OCI-LY1 (cell line): ENCODE results near the gene RFPL2.
"Not testable (repeated sequence)": the region's sequence is repeated elsewhere in the genome, so short reads cannot be mapped to it uniquely, and the experiment has no call there.

Source experiments
- H2AFZ ChIP-seq: fragments of 200-600 bp; sonication (generic), shearing (Covaris generic); 2 replicates; pipeline ENCODE4 v1.6.0; 2014; ENCODE audit warnings: antibody characterized with exemption, mild to moderate bottlenecking, low read length
- H3F3A ChIP-seq: fragments of 200-600 bp; sonication (generic), shearing (Covaris generic); 2 replicates; pipeline ENCODE4 v1.6.0; 2014; ENCODE audit warnings: mild to moderate bottlenecking, antibody characterized with exemption, low read length, moderate library complexity; ENCODE audit not compliant: insufficient read depth
- H3K27ac ChIP-seq: fragments of 200-600 bp; sonication (generic); 2 replicates; pipeline ENCODE4 v1.5.1; 2014; ENCODE audit warnings: low read length, mixed run types, mild to moderate bottlenecking, low read depth; ENCODE audit not compliant: poor library complexity, severe bottlenecking
- H3K27me3 ChIP-seq: fragments of 200-600 bp; sonication (generic); 2 replicates; pipeline ENCODE4 v1.6.0; 2014; ENCODE audit warnings: antibody characterized with exemption, mild to moderate bottlenecking, low read length, moderate library complexity; ENCODE audit not compliant: insufficient read depth
- H3K36me3 ChIP-seq: fragments of 200-600 bp; sonication (generic); 2 replicates; pipeline ENCODE4 v1.6.1; 2014; ENCODE audit warnings: mild to moderate bottlenecking, antibody characterized with exemption, low read length, moderate library complexity, mixed read lengths; ENCODE audit not compliant: insufficient read depth
- H3K4me1 ChIP-seq: fragments of 200-600 bp; sonication (generic); 2 replicates; pipeline ENCODE4 v1.5.1; 2014; ENCODE audit warnings: mild to moderate bottlenecking, low read length, moderate library complexity; ENCODE audit not compliant: insufficient read depth, severe bottlenecking
- H3K4me2 ChIP-seq: fragments of 200-600 bp; sonication (generic), shearing (Covaris generic); 2 replicates; pipeline ENCODE4 v1.6.1; 2014; ENCODE audit warnings: low read length
- H3K4me3 ChIP-seq: fragments of 200-600 bp; sonication (generic); 2 replicates; pipeline ENCODE4 v1.5.1; 2014; ENCODE audit warnings: low read length, low read depth, mild to moderate bottlenecking, mixed read lengths; ENCODE audit not compliant: poor library complexity, severe bottlenecking
- H3K79me2 ChIP-seq: fragments of 200-600 bp; shearing (Covaris generic); 2 replicates; pipeline ENCODE4 v1.6.1; 2016; ENCODE audit warnings: mixed run types, low read length, mixed read lengths; ENCODE audit not compliant: insufficient read depth
- H3K9ac ChIP-seq: fragments of 200-600 bp; sonication (generic), shearing (Covaris generic); 2 replicates; pipeline ENCODE4 v1.6.1; 2014; ENCODE audit warnings: mild to moderate bottlenecking, low read length, mixed read lengths
- H3K9me2 ChIP-seq: fragments of 200-600 bp; sonication (generic), shearing (Covaris generic); 2 replicates; pipeline ENCODE4 v1.6.1; 2014; ENCODE audit warnings: low read depth, mild to moderate bottlenecking, low read length, mixed read lengths
- H3K9me3 ChIP-seq: fragments of 200-600 bp; shearing (Covaris generic); 2 replicates; pipeline ENCODE4 v1.6.1; 2014; ENCODE audit warnings: low read length, mixed read lengths
- H4K20me1 ChIP-seq: fragments of 200-600 bp; sonication (generic), shearing (Covaris generic); 2 replicates; pipeline ENCODE4 v1.6.0; 2016; ENCODE audit warnings: mild to moderate bottlenecking, low read length; ENCODE audit not compliant: insufficient read depth
- CTCF ChIP-seq: fragments of 200-600 bp; sonication (generic), shearing (Covaris generic); IDR thresholded peaks from 2 replicates; pipeline ENCODE4 v1.5.1; 2017; ENCODE audit warnings: mild to moderate bottlenecking, antibody characterized with exemption, low read length, moderate library complexity, mixed read lengths
- EZH2 ChIP-seq: fragments of 200-600 bp; sonication (generic), shearing (Covaris generic); IDR thresholded peaks from 2 replicates; pipeline ENCODE4 v1.8.0; 2017; ENCODE audit warnings: borderline replicate concordance, mixed run types, mild to moderate bottlenecking, antibody characterized with exemption, low read length, moderate library complexity, mixed read lengths

RFPL2 gene

GRCh38 chr22:32199961-32200360 lies 4.9 kb downstream of the RFPL2 start:
- no peaks in the 10 kb centered on the region for H3F3A ChIP-seq
- no peaks in the 10 kb centered on the region for H4K20me1 ChIP-seq
- H3K9me3 ChIP-seq: no peaks in the 10 kb centered on the region
- no peaks in the 10 kb centered on the region for H3K79me2 ChIP-seq
- no peak overlapping the region for H3K4me3 ChIP-seq
- no peaks in the 10 kb centered on the region for H3K9me2 ChIP-seq
- no peak overlapping the region for H2AFZ ChIP-seq
- no peaks in the 10 kb centered on the region for H3K36me3 ChIP-seq
- no peaks in the 10 kb centered on the region for H3K4me1 ChIP-seq
- no peaks in the 10 kb centered on the region for H3K27me3 ChIP-seq
- H3K9ac ChIP-seq: no peak overlapping the region
- H3K4me2 ChIP-seq: no peak overlapping the region
- H3K27ac ChIP-seq: no peak overlapping the region
- TF ChIP-seq EZH2 (no peak), CTCF (no peak)

GRCh38 chr22:32199341-32199740 lies 5.5 kb downstream of the RFPL2 start:
- no peak for TF ChIP-seq CTCF
- no peak for TF ChIP-seq EZH2
- Histone ChIP-seq H3K27me3 (no peaks in the 10 kb centered on the region), H3F3A (no peaks in the 10 kb centered on the region), H3K36me3 (no peaks in the 10 kb centered on the region), H2AFZ (no peak overlapping the region), H3K79me2 (no peaks in the 10 kb centered on the region), H3K9me3 (no peaks in the 10 kb centered on the region), H3K4me3 (no peak overlapping the region), H3K4me2 (no peak overlapping the region), H3K9ac (no peak overlapping the region), H3K9me2 (no peaks in the 10 kb centered on the region), H3K27ac (no peak overlapping the region), H4K20me1 (no peaks in the 10 kb centered on the region), H3K4me1 (no peaks in the 10 kb centered on the region)

GRCh38 chr22:32197553-32198226 lies 7.2 kb downstream of the RFPL2 start:
- not testable (repeated sequence) for H3K9ac ChIP-seq, H4K20me1 ChIP-seq

GRCh38 chr22:32195900-32196299 lies 9.0 kb downstream of the RFPL2 start:
- H3K4me2 ChIP-seq, H3K27me3 ChIP-seq: not testable (repeated sequence)

More at GRCh38 chr22:32197553-32198226, 7.2 kb downstream of the RFPL2 start:
- not testable (repeated sequence) for H3K4me3 ChIP-seq, H3K27me3 ChIP-seq, H3K27ac ChIP-seq, H3K79me2 ChIP-seq, H3K9me3 ChIP-seq, H3K4me1 ChIP-seq, H3K36me3 ChIP-seq, H3K4me2 ChIP-seq, H3F3A ChIP-seq, H2AFZ ChIP-seq, H3K9me2 ChIP-seq

GRCh38 chr22:32193346-32193745 lies 11.5 kb downstream of the RFPL2 start:
- not testable (repeated sequence) for H3K9me3 ChIP-seq, H3K9ac ChIP-seq, H3K4me1 ChIP-seq, H3K27ac ChIP-seq, H3K79me2 ChIP-seq, H2AFZ ChIP-seq, H3K36me3 ChIP-seq, H4K20me1 ChIP-seq, H3K4me2 ChIP-seq, H3F3A ChIP-seq, H3K27me3 ChIP-seq, H3K4me3 ChIP-seq, H3K9me2 ChIP-seq

More at GRCh38 chr22:32195900-32196299, 9.0 kb downstream of the RFPL2 start:
- not testable (repeated sequence) for H3F3A ChIP-seq, H2AFZ ChIP-seq, H3K4me3 ChIP-seq, H3K9ac ChIP-seq, H3K4me1 ChIP-seq, H3K9me3 ChIP-seq, H4K20me1 ChIP-seq, H3K36me3 ChIP-seq, H3K79me2 ChIP-seq, H3K27ac ChIP-seq, H3K9me2 ChIP-seq

- not testable (repeated sequence) for H3K9ac ChIP-seq, H3K4me1 ChIP-seq, H3K79me2 ChIP-seq, H4K20me1 ChIP-seq, H3K9me2 ChIP-seq, H3F3A ChIP-seq, H3K36me3 ChIP-seq, H2AFZ ChIP-seq, H3K4me3 ChIP-seq, H3K27ac ChIP-seq, H3K4me2 ChIP-seq, H3K9me3 ChIP-seq, H3K27me3 ChIP-seq
These were observed 13.9 kb downstream of the RFPL2 start for GRCh38 chr22:32191021-32191420.
